Measurements from ENCODE around the gene PIGK. TPM values are rescaled to one million over a fixed set of nuclear protein-coding genes. Genes with fewer than 3 reads are reported as not detected.
"Not testable (repeated sequence)": the region's sequence is repeated elsewhere in the genome, so short reads cannot be mapped to it uniquely, and the experiment has no call there.

The PIGK gene
- total RNA-seq, 1 donor from 2014 or later, result 23.3 TPM

DNA sequence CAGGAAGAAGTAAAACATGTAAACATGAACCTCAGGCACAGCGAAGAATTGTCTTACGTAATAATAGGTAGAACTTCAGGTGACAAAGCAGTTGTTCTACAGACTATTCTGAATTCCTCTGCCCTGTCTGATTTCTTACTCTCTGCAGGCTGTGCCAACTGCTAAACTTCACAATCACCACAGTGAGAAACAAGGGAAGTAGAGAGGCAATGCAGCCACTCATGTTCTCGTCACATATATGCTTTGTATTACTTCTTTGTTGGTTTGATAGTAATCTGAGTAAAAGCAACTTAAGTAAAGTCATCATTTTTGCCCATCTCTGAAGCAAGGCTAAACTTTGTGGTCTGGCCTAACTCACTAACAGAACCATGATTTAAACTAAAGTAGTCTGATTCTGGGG lies 21.9 kb downstream of the PIGK start:
- DNase-seq (ENCODE audit: low spot score), result no peak

- DNase-seq (ENCODE audit: low spot score), result no peak
Observed at GRCh38 chr1:77193951-77194350, 25.3 kb downstream of the PIGK start.

GRCh38 chr1:77188770-77189169 lies 30.5 kb downstream of the PIGK start:
- DNase-seq (ENCODE audit: low spot score), result no peak

DNA sequence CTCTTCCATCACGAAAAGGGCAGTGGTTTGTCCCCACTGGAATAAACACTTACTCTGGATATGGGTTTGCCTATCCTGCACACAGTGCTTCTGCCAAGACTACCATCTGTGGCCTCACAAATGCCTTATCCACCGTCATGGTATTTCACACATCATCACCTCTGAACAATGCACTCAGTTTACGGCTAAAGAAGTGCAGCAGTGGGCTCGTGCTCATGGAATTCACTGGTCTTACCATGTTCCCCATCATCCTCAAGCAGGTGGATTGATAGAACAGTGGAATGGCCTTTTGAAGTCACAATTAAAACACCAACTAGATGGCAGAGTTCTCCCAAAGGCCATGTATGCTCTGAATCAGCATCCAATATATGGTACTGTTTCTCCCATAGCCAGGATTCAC lies 32.3 kb downstream of the PIGK start:
- not testable (repeated sequence) for DNase-seq (ENCODE audit: low spot score)

GRCh38 chr1:77182083-77182482 lies 37.1 kb downstream of the PIGK start:
- no peak for DNase-seq (ENCODE audit: low spot score)

- no peak for DNase-seq (ENCODE audit: low spot score)
Observed at GRCh38 chr1:77179632-77180031, 39.6 kb downstream of the PIGK start.

DNA sequence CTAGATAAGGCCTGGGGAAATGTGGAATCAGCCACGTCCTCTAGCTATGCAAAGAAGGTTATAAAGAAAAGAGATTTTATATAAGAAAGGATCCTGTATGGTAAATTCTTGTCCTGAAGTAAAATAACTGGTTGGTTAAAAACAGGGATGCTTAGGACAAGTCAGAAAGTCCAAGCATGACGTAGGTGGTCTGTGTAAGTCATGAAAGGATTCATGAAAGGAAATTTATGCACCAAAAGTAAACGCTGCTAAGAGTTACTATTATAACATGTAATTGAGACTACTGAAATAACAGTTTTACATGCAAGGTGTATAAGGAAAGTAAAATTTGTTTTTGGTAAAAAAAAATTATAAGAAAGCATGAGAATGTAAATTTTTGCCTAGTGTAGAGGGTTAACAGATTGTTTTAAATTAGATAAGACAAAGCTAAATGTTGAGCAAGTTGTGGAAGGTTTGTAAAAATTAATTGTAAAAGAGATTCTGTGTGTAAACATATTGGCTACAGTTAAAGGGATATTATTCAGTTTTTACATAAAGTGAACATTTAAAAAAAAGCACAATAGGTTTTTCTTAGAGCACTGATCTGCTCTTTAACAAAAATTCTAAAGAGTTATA lies 43.9 kb downstream of the PIGK start:
- no peak for DNase-seq (ENCODE audit: low spot score)

DNA sequence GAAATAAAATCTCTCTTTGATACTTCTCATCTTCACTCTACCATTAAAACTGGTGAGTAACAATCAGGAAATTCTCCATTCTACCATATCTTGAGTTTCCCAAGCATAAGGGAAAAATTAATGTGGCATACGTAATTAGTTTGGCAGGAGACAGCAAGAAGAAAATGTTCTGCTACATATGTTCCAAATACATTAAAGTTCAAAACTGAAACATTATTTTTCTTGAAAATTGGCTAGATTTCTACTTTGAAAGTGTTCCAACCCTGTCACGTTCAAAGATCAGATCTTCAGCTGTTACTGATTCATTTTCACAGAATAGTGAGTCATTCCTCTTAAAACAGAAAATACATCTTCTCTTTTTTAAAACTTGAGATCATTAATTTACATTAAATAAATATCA lies 48.5 kb downstream of the PIGK start:
- DNase-seq (ENCODE audit: low spot score), result no peak

DNA sequence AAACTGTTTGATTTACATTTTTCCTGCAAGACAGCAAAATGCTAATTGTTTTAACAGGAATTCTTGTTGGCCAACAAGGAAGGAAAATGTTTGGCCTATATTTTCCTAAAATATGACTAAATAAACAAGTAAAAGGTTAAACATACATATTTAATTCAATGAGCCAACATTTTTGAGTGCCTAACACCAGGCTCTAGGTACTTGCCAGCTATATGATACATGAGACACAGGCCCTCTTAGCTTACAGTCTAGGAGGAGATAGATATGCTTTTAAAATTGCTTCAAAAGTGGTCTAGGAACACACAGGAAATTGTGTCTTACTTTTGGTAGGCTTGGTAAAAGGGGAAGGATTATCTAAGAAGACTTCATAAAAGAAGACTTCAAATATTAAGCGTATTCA lies 50.9 kb downstream of the PIGK start:
- DNase-seq (ENCODE audit: low spot score), result no peak

- DNase-seq (ENCODE audit: low spot score), result no peak
Observed at GRCh38 chr1:77164434-77164944, 54.7 kb downstream of the PIGK start.

- not testable (repeated sequence) for DNase-seq (ENCODE audit: low spot score)
Observed at GRCh38 chr1:77159706-77160105, 59.5 kb downstream of the PIGK start.

DNA sequence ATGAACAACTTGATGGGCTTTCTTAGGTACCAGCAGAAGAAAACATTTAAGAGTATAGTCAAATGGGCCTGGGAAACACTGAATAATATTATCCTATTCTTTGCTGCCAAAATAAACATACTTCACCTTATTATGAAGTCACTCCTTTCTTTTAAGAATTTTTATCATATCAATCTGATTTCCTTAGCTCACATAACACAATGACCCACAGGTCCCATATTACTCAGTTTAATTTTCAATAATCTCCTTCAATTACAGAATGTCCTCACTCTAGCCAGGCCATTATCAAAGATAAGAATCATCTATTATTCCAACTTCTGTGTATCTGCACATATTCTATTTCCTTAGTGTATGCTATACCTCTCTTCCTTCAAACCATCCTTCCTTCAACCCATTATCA lies 63.0 kb downstream of the PIGK start:
- no peak for DNase-seq (ENCODE audit: low spot score)

- no peak for DNase-seq (ENCODE audit: low spot score)
Observed at GRCh38 chr1:77146270-77146669, 73.0 kb downstream of the PIGK start.

- DNase-seq (ENCODE audit: low spot score), result no peak
Observed at GRCh38 chr1:77143529-77144121, 75.6 kb downstream of the PIGK start.

DNA sequence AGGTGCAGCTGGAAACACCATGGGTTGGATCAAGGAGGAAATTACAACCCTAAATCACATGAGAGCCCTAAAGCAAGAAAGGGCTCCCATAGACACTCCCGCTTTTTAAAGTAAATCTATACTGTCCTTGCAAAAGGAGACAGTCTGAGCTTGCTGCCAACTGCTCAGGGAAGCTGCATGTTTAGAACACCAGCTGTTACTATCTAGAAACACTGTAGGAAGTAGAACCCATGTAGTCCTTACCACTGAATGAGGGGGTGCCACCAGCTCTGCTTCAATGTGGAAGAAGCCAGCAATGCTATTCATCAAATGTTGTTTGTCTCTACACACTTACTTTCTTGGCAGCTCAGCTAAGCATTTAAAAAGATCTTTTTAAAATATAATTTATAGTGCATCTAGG lies 79.8 kb downstream of the PIGK start:
- no peak for DNase-seq (ENCODE audit: low spot score)

DNA sequence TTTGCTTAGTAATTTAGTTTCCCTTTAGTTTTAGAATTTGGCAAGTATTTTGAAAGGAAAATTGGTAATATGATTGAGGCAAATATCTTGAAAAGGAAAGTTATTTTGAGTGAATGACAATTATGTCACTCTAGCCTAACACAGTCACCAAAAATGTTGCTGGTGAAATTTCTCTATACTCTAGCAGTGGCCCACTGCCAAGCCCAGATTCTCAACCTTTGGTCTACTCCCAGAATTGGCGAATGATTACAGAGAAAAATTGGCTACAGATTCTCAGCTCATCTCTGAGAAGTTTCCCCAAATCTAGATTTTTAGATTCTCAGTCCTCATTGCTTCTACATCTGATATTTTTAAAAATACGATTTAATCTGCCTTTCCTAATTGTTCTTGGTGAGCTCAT lies 84.9 kb downstream of the PIGK start:
- no peak for DNase-seq (ENCODE audit: low spot score)

DNA sequence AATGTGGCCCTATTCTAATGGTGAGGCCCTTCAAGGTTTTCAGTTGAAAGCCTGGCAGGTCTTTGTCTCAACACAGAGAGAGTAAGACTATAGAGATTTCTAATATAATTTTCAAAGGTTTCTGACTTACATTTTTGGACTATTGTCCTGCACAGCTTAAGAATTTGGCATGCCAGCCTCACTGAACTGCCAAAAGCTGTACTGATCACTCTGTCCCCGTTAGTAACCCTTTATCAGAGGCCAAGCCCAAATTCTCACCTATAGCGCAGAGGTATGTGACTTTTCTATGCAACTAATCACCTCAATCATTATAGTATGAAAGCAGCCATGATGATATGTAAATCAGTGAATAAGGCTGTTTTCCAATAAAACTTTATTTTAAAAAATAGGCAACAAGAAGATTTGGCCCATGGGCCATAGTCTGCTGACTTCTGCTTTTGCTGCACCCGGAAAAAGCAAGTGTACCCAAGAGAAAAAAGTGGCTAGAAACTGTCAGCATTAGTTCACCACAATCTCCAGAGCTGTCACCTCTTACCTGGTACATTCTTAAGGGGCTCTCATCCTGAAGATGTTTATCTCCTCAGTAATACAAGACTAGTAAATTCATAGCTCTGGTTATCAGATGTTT lies 85.4 kb downstream of the PIGK start:
- no peak for DNase-seq (ENCODE audit: low spot score)

GRCh38 chr1:77126307-77126706 lies 92.9 kb downstream of the PIGK start:
- DNase-seq (ENCODE audit: low spot score), result no peak

DNA sequence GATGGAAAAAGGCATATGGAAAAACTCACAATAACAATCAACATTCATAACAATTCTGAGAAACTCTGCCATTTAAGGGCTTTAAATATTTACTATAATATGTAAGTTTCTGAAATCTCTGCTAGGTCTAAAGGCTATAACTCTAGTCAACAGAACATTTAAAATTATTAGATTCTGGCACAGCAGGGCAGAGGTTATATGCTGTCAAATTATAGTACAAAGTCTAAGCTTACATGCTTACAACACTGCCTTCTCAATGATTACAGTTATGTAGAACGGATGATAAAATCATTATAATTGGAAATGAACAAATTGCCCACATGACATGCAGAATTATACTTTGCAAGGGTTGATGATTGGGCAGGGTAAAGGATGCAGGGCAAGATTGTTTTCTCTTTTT lies 97.7 kb downstream of the PIGK start:
- no peak for DNase-seq (ENCODE audit: low spot score)

DNA sequence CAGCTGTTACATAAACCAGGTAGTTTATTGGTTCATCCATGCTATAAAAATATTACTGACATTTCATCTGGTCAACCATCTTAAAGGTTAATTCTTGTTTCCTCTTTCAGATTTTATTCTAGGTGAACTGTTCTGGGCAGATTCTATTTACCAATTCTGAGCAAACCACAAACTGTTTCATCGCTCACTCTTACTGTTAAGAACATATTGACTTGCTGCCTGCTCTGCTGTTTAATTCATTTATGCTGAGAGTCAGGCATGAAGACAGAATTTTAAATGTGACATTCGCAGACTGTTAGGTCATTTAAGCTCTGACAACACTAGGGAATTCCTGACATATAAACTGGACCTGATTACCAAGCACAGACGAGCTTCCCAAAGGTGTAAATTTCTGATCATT lies 98.3 kb downstream of the PIGK start:
- no peak for DNase-seq (ENCODE audit: low spot score)

GRCh38 chr1:77118712-77119111 lies 100.5 kb downstream of the PIGK start:
- no peak for DNase-seq (ENCODE audit: low spot score)

DNA sequence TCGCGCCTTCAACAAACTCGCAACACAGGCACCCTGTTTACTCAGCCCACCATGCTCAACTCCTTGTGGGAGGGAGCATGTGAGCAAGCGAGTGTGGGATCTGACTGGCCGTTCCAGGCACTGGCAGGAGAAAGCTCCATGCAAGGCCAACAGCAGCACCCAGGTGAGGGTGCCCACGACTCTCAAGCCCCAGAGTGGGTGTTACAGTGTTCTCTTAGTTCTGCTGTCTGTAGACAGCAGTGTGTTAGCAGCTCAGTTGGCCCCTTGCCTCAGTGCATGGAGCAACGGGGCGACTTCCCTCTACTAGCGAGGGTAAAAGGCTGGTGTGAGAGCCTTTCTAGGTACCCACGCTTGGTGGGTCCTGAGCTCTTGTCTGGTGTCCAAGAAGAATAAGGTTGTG lies 114.6 kb downstream of the PIGK start:
- DNase-seq (ENCODE audit: low spot score), result no peak

DNA sequence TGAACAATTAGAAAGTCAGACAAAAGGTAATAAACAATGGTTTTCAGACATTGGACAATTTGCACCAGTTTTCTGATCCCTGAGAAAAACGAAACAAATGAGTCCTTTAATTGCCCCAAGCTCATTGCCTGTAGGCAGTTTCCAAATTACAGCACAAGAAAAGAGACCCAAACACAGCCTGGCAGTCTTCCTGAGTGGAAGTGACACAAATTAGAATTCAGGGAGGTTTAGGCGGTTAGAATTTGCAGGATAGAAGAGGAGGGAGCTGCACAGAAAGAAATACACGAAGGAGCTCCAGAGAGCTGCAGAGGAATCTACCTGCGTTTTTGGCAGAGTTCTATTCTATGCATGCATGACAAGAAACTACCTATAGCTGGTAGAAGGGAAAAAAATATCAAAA lies 115.7 kb downstream of the PIGK start:
- no peak for DNase-seq (ENCODE audit: low spot score)
